ENCODE measurements around the gene WBP4. TPM values are rescaled to one million over a fixed set of nuclear protein-coding genes. Genes with fewer than 3 reads are reported as not detected.
"Not testable (repeated sequence)": the region's sequence is repeated elsewhere in the genome, so short reads cannot be mapped to it uniquely, and the experiment has no call there.

The WBP4 gene
- total RNA-seq, 1 donor: 8.7 TPM

GRCh38 chr13:41039746-41040145 is 21.6 kb upstream of the WBP4 start:
- DNase-seq (ENCODE audit: insufficient read length, low spot score, missing footprints): no peak
- no peak for TF ChIP-seq CTCF (IDR thresholded peaks at IDR 0.05; ENCODE audit: extremely low read depth, low read depth, low read length)
- H3K27me3 ChIP-seq (ENCODE audit: insufficient read depth, low read length): no peaks in the 10 kb centered on the region
- peaks cover 23% of the 10 kb centered on the region for H4K20me1 ChIP-seq (ENCODE audit: insufficient read depth, low read length)
- no peak overlapping the region for H2AFZ ChIP-seq (ENCODE audit: low read length)
- no peaks in the 10 kb centered on the region for H3K4me1 ChIP-seq (ENCODE audit: insufficient read depth, low read length)
- no peak overlapping the region for H3K27ac ChIP-seq (ENCODE audit: low read depth, low read length)
- H3K9me3 ChIP-seq (ENCODE audit: low read depth, low read length): no peaks in the 10 kb centered on the region
- no peak overlapping the region for H3K4me2 ChIP-seq (ENCODE audit: insufficient read depth, low read length)
- no peak overlapping the region for H3K4me3 ChIP-seq (ENCODE audit: insufficient read depth, low read length)
- H3K36me3 ChIP-seq (ENCODE audit: insufficient read depth, low read length): no peaks in the 10 kb centered on the region
- peaks cover 59% of the 10 kb centered on the region for H3K79me2 ChIP-seq (ENCODE audit: insufficient read depth, low read length)

- H3K4me3 ChIP-seq (ENCODE audit: insufficient read depth, low read length): no peak overlapping the region
- no peak for TF ChIP-seq CTCF (IDR thresholded peaks at IDR 0.05; ENCODE audit: extremely low read depth, low read depth, low read length)
Measured at GRCh38 chr13:41040584-41041334, 20.6 kb upstream of the WBP4 start.

GRCh38 chr13:41042419-41042818 is 18.9 kb upstream of the WBP4 start:
- not testable (repeated sequence) for H3K27ac ChIP-seq (ENCODE audit: low read depth, low read length); H3K36me3 ChIP-seq (ENCODE audit: insufficient read depth, low read length); DNase-seq (ENCODE audit: insufficient read length, low spot score, missing footprints); H3K4me3 ChIP-seq (ENCODE audit: insufficient read depth, low read length); H3K27me3 ChIP-seq (ENCODE audit: insufficient read depth, low read length); H3K4me1 ChIP-seq (ENCODE audit: insufficient read depth, low read length); H3K9me3 ChIP-seq (ENCODE audit: low read depth, low read length); H2AFZ ChIP-seq (ENCODE audit: low read length); H3K4me2 ChIP-seq (ENCODE audit: insufficient read depth, low read length)
- H3K79me2 ChIP-seq (ENCODE audit: insufficient read depth, low read length): peaks cover 38% of the 10 kb centered on the region
- peaks cover 16% of the 10 kb centered on the region for H4K20me1 ChIP-seq (ENCODE audit: insufficient read depth, low read length)

More at GRCh38 chr13:41040584-41041334, 20.6 kb upstream of the WBP4 start:
- H2AFZ ChIP-seq (ENCODE audit: low read length): no peak overlapping the region
- no peaks in the 10 kb centered on the region for H3K27me3 ChIP-seq (ENCODE audit: insufficient read depth, low read length)
- H3K79me2 ChIP-seq (ENCODE audit: insufficient read depth, low read length): peaks cover 49% of the 10 kb centered on the region
- H3K27ac ChIP-seq (ENCODE audit: low read depth, low read length): no peak overlapping the region
- no peaks in the 10 kb centered on the region for H3K9me3 ChIP-seq (ENCODE audit: low read depth, low read length)
- H4K20me1 ChIP-seq (ENCODE audit: insufficient read depth, low read length): peaks cover 16% of the 10 kb centered on the region
- no peaks in the 10 kb centered on the region for H3K4me1 ChIP-seq (ENCODE audit: insufficient read depth, low read length)
- DNase-seq (ENCODE audit: insufficient read length, low spot score, missing footprints): no peak
- H3K36me3 ChIP-seq (ENCODE audit: insufficient read depth, low read length): no peaks in the 10 kb centered on the region
- no peak overlapping the region for H3K4me2 ChIP-seq (ENCODE audit: insufficient read depth, low read length)

GRCh38 chr13:41048640-41049039 is 12.7 kb upstream of the WBP4 start:
- H4K20me1 ChIP-seq (ENCODE audit: insufficient read depth, low read length): peaks cover 15% of the 10 kb centered on the region
- peaks cover 56% of the 10 kb centered on the region for H3K79me2 ChIP-seq (ENCODE audit: insufficient read depth, low read length)
- no peak overlapping the region for H3K27ac ChIP-seq (ENCODE audit: low read depth, low read length)
- DNase-seq (ENCODE audit: insufficient read length, low spot score, missing footprints): no peak
- peaks cover 19% of the 10 kb centered on the region for H3K4me1 ChIP-seq (ENCODE audit: insufficient read depth, low read length)
- H3K9me3 ChIP-seq (ENCODE audit: low read depth, low read length): no peaks in the 10 kb centered on the region
- H3K36me3 ChIP-seq (ENCODE audit: insufficient read depth, low read length): no peaks in the 10 kb centered on the region
- H3K4me3 ChIP-seq (ENCODE audit: insufficient read depth, low read length): no peak overlapping the region
- TF ChIP-seq CTCF (IDR thresholded peaks at IDR 0.05; ENCODE audit: extremely low read depth, low read depth, low read length): no peak
- H3K27me3 ChIP-seq (ENCODE audit: insufficient read depth, low read length): no peaks in the 10 kb centered on the region
- no peak overlapping the region for H2AFZ ChIP-seq (ENCODE audit: low read length)
- H3K4me2 ChIP-seq (ENCODE audit: insufficient read depth, low read length): no peak overlapping the region
